GM12878 (cell line): ENCODE measurements around the gene RGS6.

Source experiments
- ASH2L ChIP-seq: fragments of 300-600, 200-600 bp; sonication (generic); IDR thresholded peaks from 2 replicates; pipeline ENCODE4 v1.6.1; 2017; ENCODE audit warnings: low read depth, mild to moderate bottlenecking, borderline replicate concordance
- CTCF ChIP-seq, 3 experiments: IDR thresholded peaks in 2 of 3; conservative IDR thresholded peaks in 1 of 3; 2 replicates each; pipeline ENCODE4 v1.5.1; 2011; ENCODE audit warnings: low read depth in 3 of 3, low read length in 3 of 3, mild to moderate bottlenecking in 3 of 3, control low read depth in 2 of 3, moderate library complexity in 2 of 3, inconsistent platforms in 1 of 3, mixed read lengths in 1 of 3; ENCODE audit not compliant: control insufficient read depth in 2 of 3, insufficient read depth in 1 of 3; ENCODE audit errors: extremely low read depth in 1 of 3
- ELK1 ChIP-seq: IDR thresholded peaks from 2 replicates; pipeline ENCODE4 v1.6.1; 2012; ENCODE audit warnings: low read depth, low read length, improper control_type of control experiment

GRCh38 chr14:72416081-72416849 lies 484.0 kb downstream of the RGS6 start:
- no peak for TF ChIP-seq ASH2L
- no peak for TF ChIP-seq CTCF (IDR thresholded peaks at IDR 0.05 in 2 of 3, conservative IDR thresholded peaks at IDR 0.05 in 1 of 3; ENCODE audit: control insufficient read depth in 2 of 3, extremely low read depth in 1 of 3, insufficient read depth in 1 of 3, low read depth in 3 of 3, low read length in 3 of 3)
- TF ChIP-seq ELK1: no peak
